ENCODE results near the gene GNMT. TPM values are rescaled to one million over a fixed set of nuclear protein-coding genes. Genes with fewer than 3 reads are reported as not detected.

The GNMT gene
- total RNA-seq, 1 donor from 2014 or later = not detected

DNA sequence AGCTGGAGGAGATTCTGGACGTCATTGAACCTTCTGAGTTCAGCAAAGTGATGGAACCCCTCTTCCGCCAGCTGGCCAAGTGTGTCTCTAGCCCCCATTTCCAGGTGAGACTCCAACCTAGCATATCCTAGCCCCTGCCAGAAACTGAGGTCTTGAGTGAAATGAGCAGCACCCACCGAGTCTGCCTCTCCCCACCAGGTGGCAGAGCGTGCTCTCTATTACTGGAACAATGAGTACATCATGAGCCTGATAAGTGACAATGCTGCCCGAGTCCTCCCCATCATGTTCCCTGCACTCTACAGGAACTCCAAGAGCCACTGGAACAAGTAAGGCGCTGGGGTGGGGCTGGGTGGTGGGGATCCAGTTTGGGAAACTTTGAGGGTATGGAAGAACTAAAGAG, 48.6 kb downstream of the GNMT start:
- FAIRE-seq (no peak), DNase-seq (ENCODE audit: low spot score in 2 of 2) (no peak)

DNA sequence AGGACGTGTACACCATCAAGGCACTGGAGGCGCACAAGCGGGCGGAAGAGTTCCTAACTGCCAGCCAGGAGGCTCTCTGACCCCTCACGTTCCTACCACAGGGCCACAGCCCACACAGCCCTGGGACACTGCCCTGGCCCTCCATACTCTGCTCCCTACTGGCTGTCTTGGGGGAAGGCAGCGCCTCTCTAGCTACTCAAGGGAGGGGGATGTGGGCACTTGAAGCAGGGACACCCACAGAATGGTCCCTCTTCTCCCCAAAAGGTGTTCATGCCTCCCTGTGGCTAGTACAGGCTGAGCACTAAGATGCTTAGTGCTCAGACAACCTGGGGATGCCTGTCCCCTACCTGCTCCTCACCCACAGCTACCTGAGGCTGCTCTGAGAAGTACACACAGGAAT, 50.7 kb downstream of the GNMT start:
- DNase-seq (ENCODE audit: low spot score in 2 of 2) = no peak
- FAIRE-seq = no peak

DNA sequence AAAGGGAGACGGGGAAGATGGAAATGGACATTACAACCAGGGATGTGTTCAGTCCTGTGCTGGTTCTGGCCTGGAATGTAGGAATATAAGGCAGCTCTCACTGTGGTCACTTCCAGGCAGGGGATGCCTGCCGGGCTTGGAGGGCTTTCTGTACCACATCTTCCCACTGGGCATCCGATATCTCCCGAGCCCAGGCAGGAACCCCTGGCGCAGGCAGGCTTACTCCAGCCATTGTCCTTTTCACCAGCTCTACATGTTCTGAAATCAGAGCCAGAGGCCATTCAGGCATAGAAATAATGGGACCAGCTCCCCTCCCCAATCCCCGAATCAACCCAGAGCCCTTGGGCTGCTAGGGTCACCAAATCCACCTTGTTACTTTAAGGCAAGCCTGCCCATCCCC, 51.8 kb downstream of the GNMT start:
- DNase-seq (ENCODE audit: low spot score in 2 of 2) = no peak
- FAIRE-seq = no peak

- FAIRE-seq = no peak
- no peak for DNase-seq (ENCODE audit: low spot score in 2 of 2)
Measured at GRCh38 chr6:43013097-43013842, 52.7 kb downstream of the GNMT start.

Other genes starting within 250 kb of the GNMT start
- gene PRPH2, start 238.2 kb upstream of the GNMT start, total RNA-seq = 6.1 TPM
- gene TBCC, start 214.7 kb upstream of the GNMT start, total RNA-seq = 79.1 TPM
- gene BICRAL, start 178.7 kb upstream of the GNMT start, total RNA-seq = 23.2 TPM
- gene RPL7L1, start 81.1 kb upstream of the GNMT start, total RNA-seq = 157 TPM
- gene PTCRA, start 44.7 kb upstream of the GNMT start, total RNA-seq = not detected
- gene CNPY3, start 31.3 kb upstream of the GNMT start, total RNA-seq = 14.7 TPM
- gene PEX6, start 18.4 kb downstream of the GNMT start, total RNA-seq = 25.3 TPM
- 37.5 TPM for gene PPP2R5D, start 23.8 kb downstream of the GNMT start, total RNA-seq
- gene MEA1, start 53.2 kb downstream of the GNMT start, total RNA-seq = 31.4 TPM
- 164 TPM for gene KLHDC3, start 53.5 kb downstream of the GNMT start, total RNA-seq
- gene RRP36, start 60.9 kb downstream of the GNMT start, total RNA-seq = 60.3 TPM
- 12.6 TPM for gene CUL7, start 93.1 kb downstream of the GNMT start, total RNA-seq
- 8.2 TPM for gene MRPL2, start 98.7 kb downstream of the GNMT start, total RNA-seq
- 18.8 TPM for gene KLC4, start 98.9 kb downstream of the GNMT start, total RNA-seq
- 16.7 TPM for gene PTK7, start 115.6 kb downstream of the GNMT start, total RNA-seq
- 9.8 TPM for gene SRF, start 210.5 kb downstream of the GNMT start, total RNA-seq
- gene CUL9, start 221.4 kb downstream of the GNMT start, total RNA-seq = 22.0 TPM

All from frontal cortex (tissue), 4 donors.